BLaER1 treated with 17β-estradiol and CSF1 and Interleukin-3, amounts not matched to agents 10 nM and 100 nM (cell line): Measurements from ENCODE around the gene ASPRV1.
A peak's percentile ranks its signal among the peaks of the same experiment; 100 is the strongest.

Experiments
- H3K27ac ChIP-seq, 11 experiments: shearing (Covaris generic); formaldehyde crosslinking; 2 replicates each; pipeline ENCODE4 v1.8.1; 2022
- H3K27me3 ChIP-seq, 11 experiments: shearing (Covaris generic); formaldehyde crosslinking; 2 replicates each; pipeline ENCODE4 v1.8.1; 2022
- H3K36me3 ChIP-seq, 11 experiments: shearing (Covaris generic); formaldehyde crosslinking; 2 replicates each; pipeline ENCODE4 v1.8.1; 2022
- H3K4me1 ChIP-seq, 10 experiments: shearing (Covaris generic); formaldehyde crosslinking; 2 replicates each; pipeline ENCODE4 v1.8.1; 2022
- H3K4me2 ChIP-seq, 11 experiments: shearing (Covaris generic); formaldehyde crosslinking; 2 replicates each; pipeline ENCODE4 v1.8.1; 2022
- H3K4me3 ChIP-seq, 10 experiments: shearing (Covaris generic); formaldehyde crosslinking; 2 replicates each; pipeline ENCODE4 v1.8.1; 2022
- H3K9ac ChIP-seq, 11 experiments: shearing (Covaris generic); formaldehyde crosslinking; 2 replicates each; pipeline ENCODE4 v1.8.1; 2022
- H3K9me3 ChIP-seq, 11 experiments: shearing (Covaris generic); formaldehyde crosslinking; replicated peaks in 1 of 11; 2 replicates each; pipeline ENCODE4 v1.8.1; 2022
- H4K20me1 ChIP-seq, 11 experiments: shearing (Covaris generic); formaldehyde crosslinking; 2 replicates each; pipeline ENCODE4 v1.8.1; 2022
- Cebpa-rat ChIP-seq, 11 experiments: shearing (Covaris generic); IDR thresholded peaks; 2 replicates each; pipeline ENCODE4 v1.8.1; 2022

The ASPRV1 gene

DNA sequence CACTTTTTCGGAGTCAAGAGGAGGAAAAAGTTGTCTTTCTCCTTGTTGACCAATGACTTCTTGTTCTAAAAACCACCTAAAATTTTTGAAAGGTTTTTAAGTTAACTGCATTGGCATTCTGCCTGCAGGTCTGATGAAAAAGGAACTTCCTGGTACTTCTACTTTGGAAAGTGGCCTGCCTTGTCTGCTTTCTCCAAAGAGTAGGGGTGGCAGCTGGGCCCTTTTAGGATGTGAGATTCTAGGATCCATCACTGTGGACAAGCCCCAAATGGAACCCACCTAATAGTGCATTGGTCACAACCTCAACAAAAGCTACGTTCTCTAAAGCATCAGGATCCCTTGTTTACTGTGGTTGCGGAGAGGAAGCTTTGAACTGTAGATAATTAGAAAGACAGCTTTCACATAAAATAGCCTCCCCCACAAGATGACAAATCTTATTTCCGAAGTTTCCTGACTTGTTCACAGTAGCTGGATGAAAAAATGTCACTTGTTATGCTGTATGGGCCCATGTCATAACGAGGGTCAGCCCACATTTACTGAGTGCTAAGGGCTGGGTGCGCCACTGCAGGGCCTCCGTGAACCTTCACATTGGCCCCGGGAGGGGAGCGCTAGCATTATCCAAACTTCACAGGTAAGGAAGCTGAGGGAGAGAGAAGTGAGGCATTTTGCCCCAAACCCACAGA lies 17.4 kb downstream of the ASPRV1 start:
- no peak for TF ChIP-seq Cebpa-rat (IDR thresholded peaks at IDR 0.05)
- H4K20me1 ChIP-seq: peaks cover 0 to 46% (median 0%) of the 10 kb centered on the region in 11 experiments; a peak in 6 of 22 replicates
- H3K4me3 ChIP-seq: no peak overlapping the region
- H3K9ac ChIP-seq: no peak overlapping the region
- peaks cover 6 to 51% (median 12%) of the 10 kb centered on the region in 11 experiments; a peak in 17 of 22 replicates for H3K36me3 ChIP-seq
- H3K27ac ChIP-seq: peak overlapping the region in 4 of 11 experiments; percentile 8 to 90 (median 84); a peak in 7 of 22 replicates
- H3K27me3 ChIP-seq: no peaks in the 10 kb centered on the region
- H3K4me2 ChIP-seq: peak overlapping the region in 4 of 11 experiments; percentile 9 to 84 (median 76); a peak in 6 of 22 replicates
- H3K9me3 ChIP-seq: no peaks in the 10 kb centered on the region
- peaks cover 21 to 100% (median 33%) of the 10 kb centered on the region in 10 experiments for H3K4me1 ChIP-seq

DNA sequence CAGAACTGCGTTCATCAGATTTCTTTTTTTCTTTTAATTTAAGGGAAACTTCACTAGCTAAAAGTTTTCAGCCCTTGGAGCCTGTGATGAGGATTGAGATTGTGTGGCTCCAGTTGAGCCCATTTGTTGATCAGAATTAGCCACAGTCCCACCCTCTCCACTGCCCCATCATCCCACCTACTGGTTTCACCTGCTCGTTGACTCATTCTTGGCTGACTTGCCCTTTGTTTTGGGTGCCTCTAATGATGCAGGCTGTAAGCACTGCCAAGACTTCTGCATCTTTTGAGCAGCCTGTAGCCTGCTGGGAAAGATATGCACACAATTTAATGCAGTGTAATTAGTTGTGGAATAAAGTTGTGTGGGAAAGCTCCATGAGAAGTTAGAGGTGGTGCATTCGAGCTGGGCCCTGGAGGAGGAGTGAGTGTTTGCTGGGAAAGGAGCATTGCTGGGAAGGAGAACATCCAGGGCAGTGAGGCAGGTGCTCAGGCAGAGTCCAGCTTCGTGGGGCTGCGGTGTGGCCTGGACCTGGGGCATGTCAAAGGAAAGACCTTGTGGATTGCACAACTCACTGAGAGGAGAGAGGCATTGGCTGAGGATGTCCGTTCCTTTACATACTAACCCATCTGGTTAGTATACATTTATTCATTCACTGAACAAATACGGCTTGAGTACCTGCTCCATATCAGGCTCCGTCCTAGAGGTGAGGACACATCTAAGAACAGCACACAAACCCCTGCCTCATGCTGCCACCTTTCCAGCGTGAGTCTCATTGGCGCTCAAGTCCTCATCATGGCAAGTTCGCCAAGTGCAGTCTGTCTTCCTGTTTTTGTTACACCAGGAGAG lies 18.2 kb downstream of the ASPRV1 start:
- Histone ChIP-seq H3K9me3 (no peaks in the 10 kb centered on the region), H3K27me3 (no peaks in the 10 kb centered on the region), H3K27ac (peak overlapping the region in 2 of 11 experiments; percentile 83 to 90; a peak in 4 of 22 replicates), H3K4me3 (no peak overlapping the region), H4K20me1 (peaks cover 0 to 54% (median 0%) of the 10 kb centered on the region in 11 experiments; a peak in 6 of 22 replicates), H3K4me1 (peaks cover 21 to 100% (median 30%) of the 10 kb centered on the region in 10 experiments), H3K4me2 (peak overlapping the region in 4 of 11 experiments; percentile 3 to 84 (median 42); a peak in 6 of 22 replicates), H3K36me3 (peaks cover 9 to 58% (median 20%) of the 10 kb centered on the region in 11 experiments; a peak in 20 of 22 replicates), H3K9ac (no peak overlapping the region)
- TF ChIP-seq Cebpa-rat (IDR thresholded peaks at IDR 0.05): peak in 1 of 11 experiments; percentile 7; a peak in 1 of 22 replicates

DNA sequence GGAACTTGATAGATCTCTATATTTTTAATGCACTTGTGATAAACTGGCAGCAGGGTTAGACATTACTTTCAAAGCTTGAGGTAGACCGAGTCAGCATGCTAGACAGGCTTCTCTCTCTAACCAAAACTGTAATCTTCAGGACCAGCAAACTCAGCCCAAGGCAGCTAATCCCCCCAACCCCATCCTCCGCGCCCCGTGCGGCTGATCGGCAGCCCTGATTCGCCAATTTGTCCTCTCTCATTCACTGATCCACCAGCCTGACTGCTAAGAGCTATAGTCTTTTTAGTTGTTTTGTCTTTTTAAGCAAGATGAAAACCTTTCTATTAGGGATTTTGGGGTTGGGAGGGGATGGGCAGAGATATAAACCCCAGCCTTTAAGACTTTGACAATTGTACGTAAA lies 20.7 kb downstream of the ASPRV1 start:
- peaks cover 18 to 83% (median 42%) of the 10 kb centered on the region in 11 experiments; a peak in 20 of 22 replicates for H3K36me3 ChIP-seq
- no peaks in the 10 kb centered on the region for H3K27me3 ChIP-seq
- no peak for TF ChIP-seq Cebpa-rat (IDR thresholded peaks at IDR 0.05)

DNA sequence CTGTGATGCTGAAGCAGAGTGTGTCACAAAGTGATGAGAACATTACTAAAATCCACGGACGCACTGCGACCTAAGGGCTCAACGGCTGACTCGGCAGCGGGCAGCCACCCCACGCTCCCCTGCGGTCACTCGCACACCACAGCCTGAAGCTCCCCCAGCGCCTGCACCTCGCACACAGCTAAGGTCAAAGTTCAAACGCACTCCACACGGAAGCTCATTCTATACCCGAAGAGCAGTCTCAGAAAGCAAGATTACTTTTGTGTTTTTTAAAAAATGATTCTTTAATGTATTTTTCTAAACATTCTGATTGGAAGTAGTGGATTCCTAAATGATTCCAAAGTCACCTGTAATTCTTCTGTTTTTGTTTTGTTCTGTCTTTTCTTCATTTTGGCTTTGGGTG lies 21.7 kb downstream of the ASPRV1 start:
- Histone ChIP-seq H3K4me1 (peaks cover 0 to 100% (median 5%) of the 10 kb centered on the region in 10 experiments; a peak in 11 of 20 replicates), H4K20me1 (peaks cover 0 to 89% (median 0%) of the 10 kb centered on the region in 11 experiments; a peak in 6 of 22 replicates), H3K4me2 (peak overlapping the region in 1 of 11 experiments; percentile 49; a peak in 2 of 22 replicates), H3K9ac (peak overlapping the region in 1 of 11 experiments; percentile 28; a peak in 1 of 22 replicates), H3K27me3 (no peaks in the 10 kb centered on the region), H3K27ac (peak overlapping the region in 2 of 11 experiments; percentile 6 to 56; a peak in 2 of 22 replicates), H3K36me3 (peaks cover 22 to 93% (median 50%) of the 10 kb centered on the region in 11 experiments; a peak in 20 of 22 replicates), H3K4me3 (no peak overlapping the region), H3K9me3 (no peaks in the 10 kb centered on the region)
- TF ChIP-seq Cebpa-rat (IDR thresholded peaks at IDR 0.05): no peak

More for the DNA sequence above, 20.7 kb downstream of the ASPRV1 start:
- H3K27ac ChIP-seq: peak overlapping the region in 1 of 11 experiments; percentile 56; a peak in 2 of 22 replicates
- no peak overlapping the region for H3K4me3 ChIP-seq
- H3K4me2 ChIP-seq: peak overlapping the region in 1 of 11 experiments; percentile 49; a peak in 2 of 22 replicates
- H3K9ac ChIP-seq: no peak overlapping the region
- H3K4me1 ChIP-seq: peaks cover 0 to 100% (median 9%) of the 10 kb centered on the region in 10 experiments; a peak in 15 of 20 replicates
- H3K9me3 ChIP-seq: no peaks in the 10 kb centered on the region
- peaks cover 0 to 79% (median 0%) of the 10 kb centered on the region in 11 experiments; a peak in 6 of 22 replicates for H4K20me1 ChIP-seq

DNA sequence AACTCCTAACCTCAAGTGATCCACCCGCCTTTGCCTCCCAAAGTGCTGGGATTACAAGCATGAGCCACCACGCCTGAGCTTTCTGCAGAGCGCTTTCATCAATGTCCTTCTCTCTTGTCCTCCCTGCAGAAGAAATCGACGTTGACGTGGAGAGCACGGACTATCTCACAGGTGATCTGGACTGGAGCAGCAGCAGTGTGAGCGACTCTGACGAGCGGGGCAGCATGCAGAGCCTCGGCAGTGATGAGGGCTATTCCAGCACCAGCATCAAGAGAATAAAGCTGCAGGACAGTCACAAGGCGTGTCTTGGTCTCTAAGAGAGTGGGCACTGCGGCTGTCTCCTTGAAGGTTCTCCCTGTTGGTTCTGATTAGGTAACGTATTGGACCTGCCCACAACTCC lies 23.5 kb downstream of the ASPRV1 start:
- peak overlapping the region in 1 of 11 experiments; percentile 13; a peak in 2 of 22 replicates for H3K4me2 ChIP-seq
- peak overlapping the region in 3 of 11 experiments; percentile 31 to 78 (median 78); a peak in 4 of 22 replicates for H3K27ac ChIP-seq
- H3K9me3 ChIP-seq: no peaks in the 10 kb centered on the region
- H3K36me3 ChIP-seq: peaks cover 18 to 100% (median 50%) of the 10 kb centered on the region in 11 experiments; a peak in 20 of 22 replicates
- no peaks in the 10 kb centered on the region for H3K27me3 ChIP-seq
- H3K9ac ChIP-seq: no peak overlapping the region; a peak in 1 of 22 replicates
- H3K4me1 ChIP-seq: peaks cover 9 to 100% (median 22%) of the 10 kb centered on the region in 10 experiments
- no peak overlapping the region for H3K4me3 ChIP-seq
- no peak for TF ChIP-seq Cebpa-rat (IDR thresholded peaks at IDR 0.05)
- H4K20me1 ChIP-seq: peaks cover 0 to 100% (median 0%) of the 10 kb centered on the region in 11 experiments; a peak in 6 of 22 replicates

DNA sequence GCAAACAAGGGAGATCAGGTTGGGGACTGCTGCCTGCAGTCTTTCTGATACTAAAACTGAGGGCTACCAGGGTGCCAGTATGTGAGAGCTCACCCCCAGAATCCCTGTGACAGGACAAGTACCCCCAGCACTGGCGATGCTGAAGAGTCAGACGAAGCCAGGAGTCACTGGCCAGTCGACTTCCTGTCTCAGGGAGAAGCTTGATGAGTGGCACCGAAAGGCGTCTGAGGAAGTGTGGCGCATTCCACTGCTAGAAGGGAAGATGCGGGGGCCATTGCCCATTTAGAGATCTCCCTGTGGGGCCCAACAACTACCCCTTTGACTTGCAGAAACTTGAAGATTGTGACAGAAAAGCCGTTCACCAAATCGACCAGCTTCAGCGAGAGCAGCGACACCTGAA lies 24.5 kb downstream of the ASPRV1 start:
- no peak for TF ChIP-seq Cebpa-rat (IDR thresholded peaks at IDR 0.05)
- Histone ChIP-seq H3K27me3 (no peaks in the 10 kb centered on the region), H3K4me1 (peaks cover 9 to 100% (median 30%) of the 10 kb centered on the region in 10 experiments), H3K4me3 (no peak overlapping the region), H3K9ac (peak overlapping the region in 2 of 11 experiments; percentile 46 to 57; a peak in 2 of 22 replicates), H3K36me3 (peaks cover 18 to 100% (median 50%) of the 10 kb centered on the region in 11 experiments; a peak in 20 of 22 replicates), H3K27ac (peak overlapping the region in 4 of 11 experiments; percentile 7 to 78 (median 54); a peak in 6 of 22 replicates), H4K20me1 (peaks cover 0 to 100% (median 0%) of the 10 kb centered on the region in 11 experiments; a peak in 6 of 22 replicates), H3K4me2 (peak overlapping the region in 5 of 11 experiments; percentile 8 to 93 (median 44); a peak in 8 of 22 replicates), H3K9me3 (no peaks in the 10 kb centered on the region)

DNA sequence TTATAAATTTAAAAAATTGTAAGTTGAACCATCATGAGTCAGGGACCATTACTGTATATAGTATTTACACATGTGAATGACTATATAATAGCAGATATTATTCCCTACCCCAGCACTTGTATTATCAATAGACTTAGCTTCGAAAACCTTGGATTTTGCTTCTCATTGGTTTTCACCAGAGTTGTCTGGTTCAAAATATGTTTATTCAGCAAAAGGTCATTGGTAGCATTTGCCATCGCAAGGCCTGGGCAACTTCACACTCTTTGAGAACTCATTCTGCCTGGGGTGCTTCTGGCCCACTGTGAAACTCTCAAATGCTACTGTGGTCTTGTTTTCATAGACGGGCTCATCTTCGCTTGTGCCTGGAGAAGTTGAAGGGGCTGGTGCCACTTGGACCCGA lies 26.4 kb downstream of the ASPRV1 start:
- peak overlapping the region in 4 of 11 experiments; percentile 31 to 78 (median 76); a peak in 7 of 22 replicates for H3K27ac ChIP-seq
- no peak overlapping the region for H3K4me3 ChIP-seq
- H3K36me3 ChIP-seq: peaks cover 18 to 100% (median 46%) of the 10 kb centered on the region in 11 experiments; a peak in 20 of 22 replicates
- H3K27me3 ChIP-seq: no peaks in the 10 kb centered on the region
- peaks cover 0 to 100% (median 0%) of the 10 kb centered on the region in 11 experiments; a peak in 6 of 22 replicates for H4K20me1 ChIP-seq
- peaks cover 9 to 100% (median 34%) of the 10 kb centered on the region in 10 experiments for H3K4me1 ChIP-seq
- TF ChIP-seq Cebpa-rat (IDR thresholded peaks at IDR 0.05): no peak
- H3K9ac ChIP-seq: peak overlapping the region in 1 of 11 experiments; percentile 55; a peak in 1 of 22 replicates
- no peaks in the 10 kb centered on the region for H3K9me3 ChIP-seq
- peak overlapping the region in 5 of 11 experiments; percentile 78 to 93 (median 83); a peak in 7 of 22 replicates for H3K4me2 ChIP-seq

DNA sequence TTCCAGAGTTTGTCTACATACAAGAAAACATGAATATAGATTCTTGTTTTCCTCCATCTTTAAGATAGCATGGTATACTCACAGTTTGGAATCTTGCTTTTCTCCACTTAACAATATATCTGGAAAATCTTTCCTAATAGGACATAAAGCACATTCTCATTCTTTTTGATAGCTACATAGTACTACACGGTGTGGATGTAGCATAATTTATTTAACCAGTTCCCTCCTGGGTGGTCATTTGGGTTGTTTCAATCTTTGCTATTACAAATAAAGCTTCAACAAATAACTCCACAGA lies 26.9 kb downstream of the ASPRV1 start:
- peak overlapping the region in 5 of 11 experiments; percentile 49 to 78 (median 75); a peak in 9 of 22 replicates for H3K27ac ChIP-seq

More for the DNA sequence above, 26.9 kb downstream of the ASPRV1 start:
- Histone ChIP-seq H3K9ac (peak overlapping the region in 3 of 11 experiments; percentile 16 to 67 (median 65); a peak in 2 of 22 replicates), H3K4me3 (no peak overlapping the region), H4K20me1 (peaks cover 0 to 100% (median 0%) of the 10 kb centered on the region in 11 experiments; a peak in 6 of 22 replicates), H3K9me3 (no peaks in the 10 kb centered on the region), H3K4me2 (peak overlapping the region in 8 of 11 experiments; percentile 41 to 93 (median 81); a peak in 16 of 22 replicates), H3K27me3 (no peaks in the 10 kb centered on the region), H3K36me3 (peaks cover 18 to 100% (median 43%) of the 10 kb centered on the region in 11 experiments; a peak in 20 of 22 replicates), H3K4me1 (peaks cover 9 to 100% (median 34%) of the 10 kb centered on the region in 10 experiments)
- TF ChIP-seq Cebpa-rat (IDR thresholded peaks at IDR 0.05): no peak
